HG03469 (cell line): ENCODE data around the gene NDUFV1.
"Not testable (repeated sequence)": the region's sequence is repeated elsewhere in the genome, so short reads cannot be mapped to it uniquely, and the experiment has no call there.

Experiments
- ATAC-seq: cut with Tn5 transposase; IDR thresholded peaks from one replicate; pipeline ENCODE4 v1.9.1; 2021; ENCODE audit warnings: mild to moderate bottlenecking, moderate library complexity, moderate number of reproducible peaks; ENCODE audit not compliant: unreplicated experiment

Gene NDUFV1

GRCh38 chr11:67610302-67610868, 3.6 kb downstream of the NDUFV1 start:
- ATAC-seq, result no peak

GRCh38 chr11:67611165-67611564, 4.4 kb downstream of the NDUFV1 start:
- ATAC-seq, result no peak

GRCh38 chr11:67611704-67612587, 5.2 kb downstream of the NDUFV1 start:
- ATAC-seq, result no peak

- ATAC-seq, result no peak
Observed at GRCh38 chr11:67612751-67613150, 6.0 kb downstream of the NDUFV1 start.

GRCh38 chr11:67613313-67613959, 6.7 kb downstream of the NDUFV1 start:
- no peak for ATAC-seq

GRCh38 chr11:67613960-67614715, 7.4 kb downstream of the NDUFV1 start:
- ATAC-seq, result peak; percentile 61

GRCh38 chr11:67614730-67615714, 8.3 kb downstream of the NDUFV1 start:
- ATAC-seq, result no peak

GRCh38 chr11:67615728-67616430, 9.1 kb downstream of the NDUFV1 start:
- ATAC-seq, result no peak

GRCh38 chr11:67616431-67617242, 9.9 kb downstream of the NDUFV1 start:
- no peak for ATAC-seq

GRCh38 chr11:67617243-67617953, 10.7 kb downstream of the NDUFV1 start:
- ATAC-seq, result no peak

GRCh38 chr11:67618901-67619659, 12.3 kb downstream of the NDUFV1 start:
- not testable (repeated sequence) for ATAC-seq

GRCh38 chr11:67619683-67620618, 13.2 kb downstream of the NDUFV1 start:
- ATAC-seq, result not testable (repeated sequence)

GRCh38 chr11:67620621-67621020, 13.9 kb downstream of the NDUFV1 start:
- ATAC-seq, result not testable (repeated sequence)

GRCh38 chr11:67621928-67622327, 15.2 kb downstream of the NDUFV1 start:
- ATAC-seq, result not testable (repeated sequence)

- not testable (repeated sequence) for ATAC-seq
Observed at GRCh38 chr11:67622905-67623304, 16.2 kb downstream of the NDUFV1 start.

- not testable (repeated sequence) for ATAC-seq
Observed at GRCh38 chr11:67623795-67624194, 17.1 kb downstream of the NDUFV1 start.
